Stimulated activated CD4-positive, alpha-beta T cell treated with anti-CD3 and anti-CD28 coated beads, Interleukin-1b, Interleukin-23, amount 100 ng/mL, for 4 hours (primary cell): ENCODE measurements around the gene ANGPT4.
"Not testable (repeated sequence)": the region's sequence is repeated elsewhere in the genome, so short reads cannot be mapped to it uniquely, and the experiment has no call there.

Experiments used
- DNase-seq, 2 donors: peaks; one replicate each; pipeline ENCODE4 v3.0.0-alpha.2; 2020; ENCODE audit warnings: low read depth in 2 of 2

Gene ANGPT4

DNA sequence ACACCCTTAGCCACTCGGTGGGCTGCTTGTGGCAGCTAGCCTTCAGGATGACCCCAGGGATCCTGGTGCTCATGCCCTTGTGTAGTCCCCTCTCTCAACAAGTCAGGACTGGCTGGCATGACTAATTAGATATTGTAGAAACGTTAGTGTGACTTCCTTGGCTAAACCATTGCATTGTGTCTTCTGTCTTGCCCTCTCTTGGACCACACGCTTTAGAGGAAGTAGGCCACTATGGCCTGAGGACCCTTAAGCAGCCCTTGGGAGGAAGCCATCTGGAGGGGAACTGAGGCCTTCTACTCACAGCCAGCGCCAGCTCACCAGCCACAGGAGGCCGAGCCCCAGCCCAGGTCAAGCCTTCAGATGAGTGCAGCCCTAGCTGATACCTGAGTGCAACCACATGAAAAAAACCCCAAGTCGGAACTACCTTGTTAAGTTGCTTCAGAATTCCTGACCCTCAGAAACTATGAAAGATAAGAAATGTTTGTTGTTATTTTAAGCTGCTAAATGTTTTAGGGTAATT lies 10.1 kb downstream of the ANGPT4 start:
- DNase-seq = no peak

DNA sequence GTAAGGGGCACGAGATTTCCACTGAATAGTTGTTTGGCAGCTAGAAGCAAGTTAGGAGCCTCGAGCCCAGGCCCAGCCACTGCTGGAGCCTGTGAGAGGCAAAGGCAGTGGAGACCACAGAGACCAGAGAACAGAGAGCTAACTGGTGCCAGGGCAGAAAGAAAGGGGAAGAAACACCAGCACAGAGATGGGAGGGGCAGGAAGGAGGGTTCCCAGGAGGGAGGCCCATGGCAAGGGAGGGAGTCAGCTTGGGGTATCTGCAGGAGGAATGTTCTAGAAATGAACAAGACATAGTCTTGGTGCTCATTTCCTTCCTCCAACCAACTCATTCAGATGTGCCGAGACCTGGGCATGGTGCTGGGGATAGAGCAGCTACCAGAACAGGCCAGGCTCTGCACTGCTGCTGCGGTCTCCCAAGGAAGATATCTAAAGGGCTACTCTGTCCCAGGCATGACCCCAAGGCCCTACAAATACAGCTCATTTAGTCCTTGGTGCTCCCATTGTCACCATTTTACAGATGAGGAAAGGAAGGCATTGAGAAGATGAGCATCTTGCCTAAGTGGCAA lies 10.7 kb downstream of the ANGPT4 start:
- no peak for DNase-seq

DNA sequence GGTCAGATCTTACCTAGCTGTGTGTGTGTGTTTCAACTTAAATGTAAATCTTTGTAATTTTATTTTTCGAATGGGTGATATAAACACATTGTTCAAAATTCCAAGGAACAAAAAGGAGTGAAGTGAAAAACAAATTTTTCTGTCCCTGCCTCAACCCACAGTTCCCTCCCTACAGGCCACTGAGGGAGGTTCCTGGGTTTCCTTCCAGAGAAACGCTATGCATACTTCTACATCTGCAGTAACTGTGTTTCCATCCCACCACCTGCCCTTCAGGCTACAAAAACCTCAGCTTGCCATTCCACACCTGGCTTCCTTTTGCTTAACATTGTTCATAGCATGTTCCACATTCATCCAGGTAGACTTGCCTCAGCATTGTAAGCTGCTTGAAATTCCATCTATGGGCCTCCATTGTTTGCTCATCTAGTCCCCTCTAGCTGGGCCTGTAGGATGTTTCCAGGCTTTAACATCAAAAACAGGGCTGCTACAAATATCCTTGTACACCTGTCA lies 12.0 kb downstream of the ANGPT4 start:
- no peak for DNase-seq

DNA sequence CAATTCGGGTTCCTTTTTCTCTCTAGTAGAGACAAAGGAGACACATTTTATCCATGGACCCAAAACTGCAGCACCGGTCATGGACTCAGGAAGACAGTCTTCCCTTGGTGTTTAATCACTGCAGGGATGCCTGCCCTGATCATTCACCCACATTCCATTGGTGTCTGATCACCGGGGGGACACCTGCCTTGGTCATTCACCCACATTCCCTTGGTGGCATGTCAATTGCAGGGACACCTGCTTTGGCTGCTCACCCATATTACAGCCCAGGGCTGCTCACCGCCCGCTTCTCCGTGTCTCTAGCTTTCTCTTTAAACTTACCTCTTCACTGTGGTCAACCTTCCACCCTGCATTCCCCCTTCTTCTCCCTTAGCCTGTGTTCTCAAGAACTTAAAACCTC lies 18.7 kb downstream of the ANGPT4 start:
- DNase-seq = not testable (repeated sequence)

DNA sequence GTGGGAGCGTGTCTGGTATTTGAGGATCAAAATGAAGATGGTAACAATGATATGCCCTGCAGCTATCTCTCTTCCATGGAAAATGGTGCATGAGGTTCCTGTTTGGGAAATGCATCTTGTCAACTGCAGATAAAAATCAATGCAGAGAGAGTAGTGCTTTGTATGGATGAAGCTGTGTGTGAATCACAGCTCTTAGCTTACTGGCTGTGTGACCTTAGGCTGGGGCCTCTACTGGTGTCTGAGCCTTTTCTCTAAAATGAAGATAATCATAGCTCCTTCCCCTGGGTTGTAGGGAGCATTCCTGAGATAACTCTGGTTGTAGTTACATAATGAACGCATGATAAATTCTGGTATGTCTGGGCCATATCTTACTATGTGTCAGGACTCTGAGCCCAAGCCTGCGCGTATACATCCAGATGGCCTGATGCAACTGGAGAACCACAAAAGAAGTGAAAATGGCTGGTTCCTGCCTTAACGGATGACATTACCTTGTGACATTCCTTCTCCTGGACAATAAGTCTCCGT lies 19.6 kb downstream of the ANGPT4 start:
- no peak for DNase-seq

DNA sequence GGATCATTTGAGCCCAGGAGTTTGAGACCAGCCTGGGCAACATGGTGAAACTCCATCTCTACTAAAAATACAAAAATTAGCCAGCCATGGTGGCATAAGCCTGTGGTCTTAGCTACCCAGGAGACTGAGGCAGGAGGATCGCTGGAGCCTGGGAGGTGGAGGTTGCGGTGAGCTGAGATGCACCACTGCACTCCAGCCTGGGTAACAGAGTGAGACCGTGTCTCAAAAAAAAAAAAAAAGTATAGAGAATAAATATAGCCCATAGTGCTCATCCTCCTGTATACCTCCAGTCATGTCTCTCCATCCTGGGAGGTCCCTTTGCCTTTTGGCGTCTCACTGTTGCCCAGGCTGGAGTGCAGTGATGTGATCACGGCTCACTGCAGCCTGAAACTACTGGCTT lies 23.8 kb downstream of the ANGPT4 start:
- DNase-seq = not testable (repeated sequence)

DNA sequence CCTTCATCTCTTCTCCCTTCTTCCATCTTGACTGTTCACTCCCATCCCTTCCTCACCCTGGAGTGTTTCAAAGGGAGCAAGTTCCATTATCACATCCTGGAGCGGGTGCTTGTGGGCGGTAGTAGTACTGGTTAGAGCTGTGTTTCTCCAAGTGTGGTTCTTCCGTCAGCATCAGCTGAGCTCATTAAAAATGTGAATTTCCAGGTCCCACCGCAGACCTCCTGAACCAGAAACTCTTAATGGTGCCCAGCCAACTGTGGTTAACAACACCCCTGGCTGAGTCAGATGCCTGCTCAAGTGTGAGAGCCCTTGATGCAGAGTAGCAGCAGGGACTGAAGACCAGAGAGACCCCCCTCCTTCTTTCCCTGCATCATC lies 24.4 kb downstream of the ANGPT4 start:
- DNase-seq = no peak

DNA sequence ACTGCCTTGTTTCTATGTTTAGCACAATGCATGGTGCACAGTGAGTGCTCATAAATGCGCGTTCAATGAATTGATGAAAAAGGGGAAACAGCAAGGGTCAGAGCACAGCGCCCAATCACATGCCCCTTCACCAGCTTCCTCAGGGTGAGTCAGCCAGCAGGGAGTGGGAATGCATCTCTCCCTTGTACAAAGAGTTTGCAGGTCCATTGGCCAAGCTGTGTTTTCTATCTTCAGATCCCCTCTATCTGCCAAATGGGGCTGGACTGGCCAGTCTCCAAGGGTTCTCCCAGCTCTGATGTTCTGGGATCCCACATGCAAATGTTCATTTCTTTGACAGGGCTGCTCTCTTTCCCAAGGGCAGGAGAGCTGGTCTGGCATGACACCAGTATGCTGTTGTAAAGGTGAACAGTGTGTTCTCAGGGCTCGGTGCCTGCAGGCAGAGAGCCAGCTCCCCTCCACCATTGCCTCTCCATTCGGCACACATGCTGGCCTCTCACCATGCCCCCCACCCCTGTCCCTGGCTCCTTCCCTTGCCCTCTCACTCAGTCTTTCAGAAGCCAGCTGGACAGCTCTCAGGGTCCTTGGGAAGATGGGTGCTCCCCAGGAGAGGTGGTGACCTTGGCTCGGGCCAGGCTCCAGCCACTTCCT lies 25.0 kb downstream of the ANGPT4 start:
- no peak for DNase-seq

DNA sequence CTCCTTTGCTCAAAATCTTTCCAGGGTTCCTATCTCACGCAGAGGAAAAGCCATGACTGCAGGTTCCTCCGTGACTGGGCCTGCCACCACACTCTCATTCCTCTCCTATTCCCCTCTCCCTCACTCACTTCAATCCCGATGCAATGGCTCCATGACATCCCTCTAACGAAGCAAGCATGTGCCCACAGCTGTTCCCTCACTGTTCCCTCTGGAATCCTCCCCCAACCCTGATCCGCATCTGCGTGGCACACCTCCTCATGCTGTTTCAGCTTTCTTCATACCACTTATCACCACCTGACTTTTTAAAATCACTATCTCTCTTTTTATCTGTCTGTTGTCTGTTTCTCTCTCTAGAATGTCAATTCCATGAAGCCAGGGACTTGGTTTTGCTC lies 25.5 kb downstream of the ANGPT4 start:
- DNase-seq = no peak

DNA sequence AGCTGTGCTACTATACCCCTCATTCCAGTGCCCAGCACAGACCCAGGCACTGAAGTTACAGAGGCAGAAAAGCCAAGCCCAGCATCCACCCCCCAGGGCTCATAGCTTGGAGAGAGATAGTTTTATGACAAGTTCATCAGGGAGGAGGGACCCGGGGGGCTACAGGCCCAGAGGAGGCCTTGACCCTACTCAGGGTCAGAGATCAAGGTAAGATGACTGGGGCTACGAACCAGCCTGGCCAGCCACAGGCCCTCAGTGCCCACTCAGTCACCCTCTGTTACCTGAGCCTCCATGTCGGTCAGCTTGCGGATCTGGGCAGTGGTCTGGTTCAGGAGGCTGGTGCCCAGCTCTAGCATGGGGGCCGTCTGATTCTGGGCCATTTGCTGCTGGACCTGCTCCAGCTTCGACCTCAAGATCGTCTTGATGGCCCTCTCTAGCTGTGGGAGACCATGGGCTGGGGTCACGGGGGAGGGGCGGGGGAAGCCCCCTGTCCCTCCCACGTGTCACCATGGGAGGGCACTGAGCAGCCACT lies 26.1 kb downstream of the ANGPT4 start:
- DNase-seq = no peak

DNA sequence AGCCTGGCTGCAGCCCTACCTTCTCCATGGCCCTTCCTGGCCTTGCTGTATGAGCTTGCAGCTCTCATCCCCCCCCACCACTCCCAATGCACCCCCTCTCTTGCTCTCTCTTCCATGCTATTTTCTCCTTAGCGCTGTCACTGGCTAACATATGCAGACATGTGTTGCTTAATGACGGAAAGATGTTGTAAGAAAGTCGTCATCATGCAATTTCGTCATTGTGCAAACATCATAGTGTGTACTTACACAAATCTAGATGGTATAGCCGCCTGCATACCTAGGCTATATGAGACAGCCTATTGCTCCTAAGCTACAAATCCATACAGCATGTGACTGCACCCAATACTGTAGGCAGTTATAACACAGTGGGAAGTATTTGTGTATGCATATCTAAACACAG lies 27.0 kb downstream of the ANGPT4 start:
- no peak for DNase-seq

DNA sequence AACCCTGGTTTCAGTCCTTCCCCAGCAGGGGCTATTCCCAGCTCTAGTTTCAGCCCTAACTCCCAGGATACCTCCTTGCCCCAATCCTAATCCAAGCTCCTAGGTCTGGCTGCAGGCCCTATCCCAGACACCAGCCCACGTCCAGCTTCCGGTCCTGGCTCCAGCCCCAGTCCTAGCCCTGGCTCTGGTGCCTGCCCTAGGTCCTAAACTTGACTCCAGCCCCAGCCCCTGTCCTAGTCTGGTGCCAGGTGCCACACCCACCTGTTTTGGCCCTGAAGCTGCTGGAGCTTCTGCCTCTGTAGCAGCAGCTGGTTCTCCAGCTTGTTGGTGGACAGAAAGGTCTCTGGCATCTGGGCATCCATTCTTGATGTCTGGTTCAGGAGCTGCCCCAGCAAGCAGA lies 28.1 kb downstream of the ANGPT4 start:
- DNase-seq = no peak

DNA sequence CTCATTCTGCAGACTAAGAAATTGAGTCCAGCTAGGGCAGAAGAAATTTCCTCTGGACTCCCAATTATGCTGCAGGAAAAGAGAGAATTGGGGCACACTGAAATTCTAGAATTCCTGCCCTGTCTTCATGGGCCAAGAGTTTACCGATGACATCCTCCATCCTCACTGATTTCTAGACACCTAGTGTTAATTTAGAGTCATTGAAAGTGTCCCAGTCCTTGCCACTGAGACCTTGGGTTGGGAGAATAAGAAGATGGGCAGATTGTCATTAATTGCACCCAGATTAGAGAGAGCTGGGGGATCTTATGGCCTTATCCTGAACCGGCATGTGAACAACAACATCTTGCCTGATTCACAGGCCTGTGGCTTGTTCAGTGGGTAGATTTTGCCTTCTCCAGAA lies 29.0 kb downstream of the ANGPT4 start:
- no peak for DNase-seq

DNA sequence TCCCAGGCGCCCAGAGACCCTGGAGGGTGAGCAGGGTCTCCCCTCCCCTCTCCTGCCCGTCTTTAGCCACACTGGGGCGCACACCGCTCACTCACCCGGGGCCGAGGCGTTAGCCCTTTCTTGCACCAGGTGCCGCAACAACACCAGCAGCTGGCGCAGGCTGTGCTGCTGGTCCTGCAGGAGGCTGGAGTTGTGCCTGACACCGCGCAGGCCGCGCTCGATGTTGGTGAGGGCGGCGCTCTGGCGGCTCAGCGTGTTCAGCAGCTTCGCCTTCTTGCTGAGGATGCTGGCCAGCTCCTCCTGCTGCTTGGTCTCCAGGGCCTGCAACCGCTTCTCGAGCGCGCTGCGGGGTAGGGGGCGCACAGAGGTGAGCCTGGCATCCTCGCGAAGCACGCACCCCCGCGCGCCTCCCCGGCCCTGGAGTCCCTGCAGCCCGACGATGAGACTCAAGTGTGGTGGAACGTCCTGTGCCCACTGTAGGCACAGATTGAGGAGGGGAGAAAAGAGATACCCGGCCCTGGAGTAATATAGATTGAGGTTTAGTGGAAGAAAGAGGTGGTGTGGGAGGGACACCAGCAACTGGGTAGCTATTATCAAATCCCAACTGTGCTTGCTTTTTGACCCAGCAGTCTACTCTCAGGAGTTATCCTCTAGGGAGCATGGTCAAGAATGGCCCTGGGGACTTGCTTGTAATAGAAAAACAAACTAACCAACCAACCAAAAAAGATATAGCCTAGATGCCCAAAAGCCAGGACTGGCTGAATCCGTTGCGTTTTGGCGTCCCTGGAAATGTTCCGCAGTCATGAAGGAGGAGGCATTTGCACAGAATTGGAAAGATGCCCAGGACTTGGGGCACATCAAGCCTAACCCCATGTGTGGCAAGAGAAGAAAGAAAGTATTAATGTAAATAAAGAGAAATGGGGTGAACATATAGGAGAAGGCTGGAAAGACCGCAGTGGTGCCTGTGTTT lies 30.9 kb downstream of the ANGPT4 start:
- no peak for DNase-seq

DNA sequence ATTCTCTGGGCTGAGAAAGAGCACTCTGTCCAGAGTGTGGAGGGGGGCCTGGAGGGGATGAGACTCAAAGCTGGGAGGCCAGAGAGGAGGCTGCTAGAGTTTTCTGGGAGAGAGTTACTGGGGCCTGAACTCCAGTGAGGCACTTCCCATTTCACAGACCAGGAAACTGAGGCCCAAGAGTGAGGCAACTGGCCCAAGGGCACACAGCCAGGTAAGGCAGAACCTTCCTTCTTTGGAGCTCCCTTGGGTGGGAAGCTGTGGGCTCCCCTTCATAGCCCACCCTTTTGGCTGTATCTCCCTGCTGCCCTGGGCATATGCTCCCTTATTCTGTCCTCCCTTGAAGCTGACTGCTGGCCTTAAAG lies 34.4 kb downstream of the ANGPT4 start:
- no peak for DNase-seq

DNA sequence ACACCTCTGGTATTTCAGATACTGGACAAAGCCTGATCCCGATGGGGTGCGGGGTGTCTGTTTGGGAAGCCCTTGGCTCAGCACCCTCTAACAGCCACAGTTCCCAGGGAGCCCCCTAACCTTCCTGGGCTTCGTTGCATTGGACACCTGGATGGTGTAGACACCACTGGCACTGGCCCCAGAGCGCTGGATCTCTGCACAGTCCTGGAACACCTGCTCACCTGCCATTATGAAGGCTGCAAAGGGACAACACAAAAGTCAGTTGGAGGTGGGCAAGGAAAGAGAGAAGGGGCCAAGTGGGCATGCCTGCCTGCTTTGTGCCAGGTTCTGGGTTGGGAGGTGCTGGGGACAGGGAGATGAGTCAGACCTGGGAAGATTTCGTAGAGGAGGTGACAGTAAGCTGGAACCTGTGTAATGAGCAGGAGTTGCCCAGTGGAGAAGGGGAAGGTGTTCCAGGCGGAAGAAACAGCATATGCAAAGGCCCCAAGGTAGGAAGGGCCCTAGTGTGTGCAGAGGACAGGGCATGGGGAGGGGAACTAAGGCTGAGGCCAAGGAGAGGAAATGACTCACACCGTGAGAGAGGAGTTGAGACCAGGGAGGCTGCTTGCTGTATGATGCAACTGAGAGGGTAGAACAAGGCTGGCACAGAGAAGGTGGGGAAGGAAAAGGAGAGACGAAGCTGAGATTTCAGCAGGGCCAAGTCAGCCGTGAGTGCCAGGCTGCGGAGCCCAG lies 34.9 kb downstream of the ANGPT4 start:
- no peak for DNase-seq

DNA sequence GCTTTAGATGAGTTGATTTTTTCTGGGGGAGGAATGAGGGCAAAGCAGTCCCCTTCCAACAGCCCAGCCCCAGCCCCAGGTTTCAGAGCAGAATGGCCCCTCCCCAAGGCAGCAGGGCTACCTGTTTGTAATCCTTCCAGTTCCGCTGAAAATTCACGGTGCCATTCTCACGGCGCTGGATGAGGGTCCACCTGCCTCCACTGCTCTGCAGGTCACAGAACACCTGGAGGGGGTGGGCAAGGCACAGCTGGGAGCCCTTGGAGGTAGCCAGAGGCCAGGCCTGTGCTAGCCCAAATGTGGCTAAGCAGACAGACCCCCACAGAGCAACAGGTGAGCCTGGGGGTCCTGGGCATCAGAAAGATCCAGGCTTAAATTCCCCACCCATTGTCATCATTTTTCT lies 36.5 kb downstream of the ANGPT4 start:
- no peak for DNase-seq

DNA sequence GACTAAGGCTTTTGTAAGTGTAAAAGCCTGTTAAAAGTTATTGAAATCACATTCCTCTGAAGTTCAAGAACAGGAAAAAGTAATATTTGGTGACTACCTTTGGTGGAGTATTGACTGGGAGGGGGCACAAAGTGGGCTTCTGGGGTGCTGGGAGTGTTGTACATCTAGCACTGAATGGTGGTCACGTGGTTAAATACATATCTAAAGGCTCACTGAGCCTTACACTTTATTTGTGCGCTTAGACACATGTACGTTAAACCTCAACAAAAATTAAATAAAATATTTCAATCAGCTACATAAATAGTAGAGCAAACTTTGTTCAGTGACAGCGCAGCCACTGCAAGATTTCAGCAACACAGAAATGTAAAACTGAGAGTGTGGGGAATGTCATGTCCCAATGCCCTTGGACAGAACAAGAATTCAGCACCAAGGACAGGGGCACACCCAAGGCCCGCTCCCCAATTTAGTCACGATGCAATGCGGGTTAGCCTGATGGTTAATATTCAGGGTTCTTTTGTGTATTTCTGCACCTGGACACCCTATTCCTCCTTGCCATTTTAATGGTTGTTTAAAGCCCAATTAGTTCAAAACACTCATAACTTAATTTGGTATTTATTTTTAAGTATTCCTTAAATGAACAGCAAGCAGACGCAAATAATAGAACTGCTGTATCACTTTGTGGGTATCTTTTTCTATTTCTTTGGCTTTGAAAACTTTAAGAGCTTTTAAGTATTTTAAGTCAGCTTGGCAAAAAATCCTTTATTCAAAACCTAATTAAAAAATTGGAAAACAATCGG lies 37.4 kb downstream of the ANGPT4 start:
- DNase-seq = no peak

DNA sequence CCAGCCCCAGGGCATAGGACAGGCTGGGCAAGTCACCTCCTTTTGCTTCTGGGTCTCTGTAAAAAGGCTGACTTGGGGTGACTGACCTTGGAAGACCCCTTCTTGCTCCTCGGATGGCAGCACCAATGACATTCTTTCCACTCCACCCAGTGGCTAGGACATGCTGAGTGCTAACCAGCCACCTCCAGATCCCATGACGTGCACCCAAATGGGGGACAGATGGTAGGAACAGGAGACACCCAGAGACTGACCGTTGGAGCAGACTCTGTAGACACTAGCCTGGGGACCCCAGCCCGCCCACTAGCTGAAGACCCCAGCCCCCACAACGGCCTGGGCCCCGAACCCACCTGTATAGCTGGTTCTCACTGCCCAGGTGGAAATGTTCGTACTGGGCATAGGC lies 38.3 kb downstream of the ANGPT4 start:
- no peak for DNase-seq

DNA sequence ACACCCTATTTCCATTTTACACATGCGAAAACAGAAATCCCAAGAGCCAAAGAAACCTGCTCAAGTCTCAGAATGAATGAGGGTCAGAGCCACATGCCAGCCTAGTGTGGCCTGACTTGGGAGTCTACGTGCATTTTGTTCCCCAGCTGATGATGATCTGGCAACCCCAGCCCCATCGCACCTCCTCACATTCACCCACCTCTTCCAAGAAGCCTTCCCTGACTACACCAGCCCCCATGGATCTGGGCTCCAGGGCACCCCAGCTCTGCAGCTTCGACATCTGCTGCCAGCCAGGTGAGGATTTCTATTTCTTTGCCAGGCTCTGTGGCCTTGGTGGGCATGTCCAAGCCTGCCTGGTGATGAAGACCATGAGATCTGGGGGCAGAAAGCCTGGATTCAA lies 41.0 kb downstream of the ANGPT4 start:
- DNase-seq = no peak
